HuH-7.5 (cell line): ENCODE data around the gene SCTR.

Experiments used
- DNase-seq: peaks from one replicate; pipeline ENCODE4 v3.0.0; 2011; ENCODE audit warnings: low spot score

Gene SCTR

DNA sequence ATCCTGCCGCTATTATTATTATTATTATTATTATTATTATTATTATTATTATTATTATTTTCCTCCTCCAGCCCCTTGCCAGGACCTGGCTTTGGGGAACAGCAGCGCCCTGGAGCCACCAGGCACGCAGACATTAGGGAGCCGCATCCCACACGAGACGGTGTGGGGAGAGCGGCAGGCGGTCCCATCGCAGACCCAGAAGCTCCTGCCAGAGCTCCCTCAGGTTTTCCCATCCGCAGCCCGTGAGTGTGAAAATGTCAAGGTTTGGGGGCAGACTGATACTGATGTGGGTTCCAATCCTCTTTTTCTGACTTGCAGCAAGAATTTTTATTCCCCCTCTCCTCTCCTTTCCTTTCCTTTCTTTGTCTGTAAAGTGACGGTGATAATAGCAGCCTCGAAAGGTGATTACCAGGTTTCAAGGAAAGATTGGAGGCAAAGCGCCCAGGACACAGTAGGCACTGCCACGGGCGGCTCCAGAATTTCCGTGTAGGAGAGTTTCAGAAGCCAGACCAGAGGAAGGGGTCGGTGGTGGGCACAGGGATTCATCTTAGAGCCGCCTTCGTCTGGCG lies 816 bp downstream of the SCTR start:
- DNase-seq: no peak

DNA sequence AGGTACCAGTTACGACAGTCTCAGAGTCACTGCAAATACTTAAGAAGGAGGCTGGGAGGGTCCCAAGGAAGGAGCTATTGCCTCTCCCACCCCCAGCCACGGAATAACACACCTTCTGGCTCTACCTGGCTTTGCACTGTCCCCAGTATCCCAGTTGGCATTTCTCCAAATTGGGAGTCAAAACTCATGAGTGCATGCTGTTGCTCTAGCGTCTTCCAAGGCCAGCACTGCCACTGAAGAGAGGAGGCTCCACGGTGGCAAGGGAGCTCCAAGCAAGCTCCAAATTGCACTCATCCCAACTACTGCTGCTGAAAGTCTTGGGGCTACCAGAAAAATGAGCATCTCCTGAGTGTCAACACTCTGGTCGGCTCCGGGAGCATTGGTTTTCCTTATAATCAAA lies 1.6 kb downstream of the SCTR start:
- no peak for DNase-seq

DNA sequence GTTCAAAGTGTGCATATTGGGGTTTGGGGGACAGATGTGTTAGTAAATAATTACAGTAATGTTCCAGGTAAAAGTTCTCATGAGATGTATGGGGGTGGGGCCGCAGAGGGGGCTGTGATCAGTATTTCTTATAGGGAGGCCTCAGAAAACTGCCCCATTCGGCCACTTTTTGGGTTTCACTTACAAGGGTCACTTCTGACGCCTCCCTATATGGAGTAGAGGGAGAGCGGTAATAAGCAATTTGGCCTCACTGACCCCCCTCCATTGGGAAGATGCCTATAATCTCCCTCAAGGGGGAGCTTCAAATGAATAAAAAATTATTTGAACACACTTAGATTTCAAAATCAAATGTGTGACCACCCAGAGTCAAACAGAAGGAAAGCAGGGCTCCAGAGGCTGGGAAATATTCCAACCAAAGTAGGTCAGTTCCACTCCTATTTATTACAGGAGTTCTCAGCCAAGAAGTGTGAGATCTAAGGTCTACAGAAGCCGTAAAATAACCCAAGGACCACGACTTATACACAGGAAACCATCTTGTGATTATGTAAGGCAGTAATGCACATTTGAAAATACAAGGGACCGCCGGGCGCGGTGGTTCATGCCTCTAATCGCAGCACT lies 2.7 kb downstream of the SCTR start:
- no peak for DNase-seq

DNA sequence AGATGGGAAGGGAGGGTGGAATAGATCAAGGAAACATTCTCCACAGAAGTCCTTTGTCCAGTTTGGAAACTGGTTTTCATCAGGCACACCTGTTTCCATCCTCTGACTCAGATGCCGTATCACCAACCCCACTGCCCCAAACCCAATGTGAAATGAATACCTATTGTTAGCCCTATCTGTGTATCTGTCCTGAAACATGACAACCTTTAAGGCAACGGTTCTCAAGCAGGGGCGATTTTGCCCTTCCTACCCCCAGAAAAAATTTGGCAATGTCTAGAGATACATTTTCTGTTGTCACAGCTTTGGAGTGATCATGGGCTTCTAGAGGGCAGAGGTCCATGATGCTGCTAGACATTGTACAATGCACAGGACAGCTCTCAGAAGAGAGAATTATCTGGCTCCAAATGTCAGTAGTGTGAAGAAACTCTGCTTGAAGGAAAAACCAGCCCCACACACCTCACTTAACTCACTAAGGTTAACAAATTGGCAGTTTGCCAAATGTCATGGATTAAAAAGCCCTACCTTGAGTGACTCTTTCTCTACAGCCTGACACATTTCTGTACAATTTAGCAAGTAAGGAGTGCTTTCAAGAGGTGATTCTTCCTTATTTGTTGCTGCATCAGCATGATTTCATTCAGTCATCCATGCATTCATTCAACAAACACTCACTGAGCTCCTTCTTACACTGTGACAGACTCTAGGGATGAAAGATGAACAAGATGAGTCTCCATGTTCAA lies 3.4 kb downstream of the SCTR start:
- no peak for DNase-seq

DNA sequence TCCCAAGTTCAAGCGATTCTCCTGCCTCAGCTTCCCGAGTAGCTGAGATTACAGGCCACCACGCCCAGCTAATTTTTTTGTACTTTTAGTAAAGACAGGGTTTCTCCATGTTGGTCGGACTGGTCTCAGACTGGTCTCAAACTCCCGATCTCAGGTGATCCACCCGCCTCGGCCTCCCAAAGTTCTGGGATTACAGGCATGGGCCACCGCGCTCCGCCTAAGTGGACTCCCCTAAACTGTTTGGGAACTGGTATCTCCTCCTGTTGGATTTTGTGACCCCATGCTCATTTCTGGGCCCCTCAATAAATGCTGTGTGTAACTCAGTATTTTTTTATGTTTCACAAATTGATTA lies 5.2 kb downstream of the SCTR start:
- DNase-seq: no peak

DNA sequence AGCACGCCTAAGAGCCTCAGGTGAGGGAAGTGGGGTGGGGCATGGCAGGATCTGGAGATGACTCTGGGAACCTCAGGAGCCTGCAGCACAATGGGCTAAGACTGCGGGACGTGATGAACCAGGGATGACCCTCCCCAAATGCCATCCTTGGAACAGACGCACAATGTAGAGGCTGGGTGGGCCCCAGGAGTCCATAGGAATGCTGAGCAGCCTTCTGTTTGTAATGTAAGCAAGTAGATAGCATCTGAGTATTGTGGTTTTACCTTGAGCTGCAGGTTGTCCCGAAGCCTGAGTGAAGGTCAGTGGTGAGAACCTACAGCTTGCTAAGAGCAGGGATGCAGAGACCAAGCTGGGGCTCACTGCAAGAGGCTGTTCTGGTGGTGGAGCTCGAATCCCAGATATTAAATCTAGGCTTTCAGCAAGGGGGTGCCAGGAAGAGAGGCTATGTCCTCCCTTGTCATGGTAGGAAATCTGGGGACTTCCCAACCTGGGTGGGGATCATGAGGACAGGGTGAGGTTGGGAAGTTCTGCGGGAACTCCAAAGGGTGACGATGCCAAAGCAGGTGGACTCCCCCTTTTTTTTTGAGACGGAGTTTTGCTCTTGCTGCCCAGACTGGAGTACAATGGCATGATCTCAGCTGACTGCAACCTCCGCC lies 5.8 kb downstream of the SCTR start:
- DNase-seq: no peak

DNA sequence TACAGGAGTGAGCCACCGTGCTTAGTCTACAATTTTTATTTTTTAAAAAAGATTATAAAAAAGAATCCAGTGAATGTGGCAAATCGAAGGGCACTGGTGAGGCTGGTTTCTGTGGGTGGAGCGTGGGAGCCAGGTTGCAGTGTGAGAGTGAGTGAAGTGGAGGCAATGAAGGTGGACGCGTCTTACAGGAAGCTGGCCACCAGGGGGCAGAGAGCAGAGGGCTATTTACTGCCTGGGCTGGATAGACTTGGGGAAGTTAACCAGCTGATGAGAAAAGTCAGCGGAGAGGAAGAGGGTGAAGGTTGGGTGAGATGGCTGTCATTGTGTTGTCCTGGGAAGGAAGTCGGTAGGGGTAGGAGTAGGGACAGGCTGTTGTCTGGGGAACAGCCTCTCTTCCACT lies 6.8 kb downstream of the SCTR start:
- DNase-seq: peak; percentile 67

DNA sequence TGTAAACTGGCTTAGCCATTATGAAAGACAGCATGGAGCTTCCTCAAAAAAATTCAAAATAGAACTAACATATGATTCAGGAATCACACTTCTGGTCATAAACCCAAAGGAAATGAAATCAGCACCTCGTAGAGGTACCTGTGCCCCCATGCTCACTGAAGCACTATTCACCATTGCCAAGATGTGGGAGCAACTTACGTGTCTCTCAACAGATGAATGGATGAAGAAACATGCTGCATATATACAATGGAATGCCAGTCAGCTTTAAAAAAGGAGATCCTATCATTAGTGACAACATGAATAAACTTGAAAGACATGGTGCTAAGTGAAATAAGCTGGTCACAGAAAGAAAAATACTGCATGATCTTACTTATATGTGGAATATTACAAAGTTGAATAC lies 8.2 kb downstream of the SCTR start:
- no peak for DNase-seq

DNA sequence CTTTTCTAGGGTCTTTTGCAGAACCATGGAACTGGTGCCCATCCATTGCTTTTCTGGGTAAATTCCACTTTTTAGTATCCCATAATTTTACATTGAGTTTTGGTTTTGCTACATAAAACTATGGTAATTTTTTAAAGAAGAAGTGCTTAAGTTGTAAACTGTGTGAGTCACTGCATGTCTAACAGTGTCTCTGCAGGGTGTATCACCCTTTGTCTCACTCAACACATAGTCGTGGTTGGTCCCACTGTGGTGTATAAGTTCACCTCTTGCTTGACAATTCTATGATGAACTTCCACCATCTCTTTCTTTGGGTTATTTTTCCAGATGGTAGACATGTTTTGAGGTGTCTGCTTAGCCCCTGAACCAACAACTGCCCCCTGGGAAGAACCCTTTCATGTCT lies 10.5 kb downstream of the SCTR start:
- DNase-seq: no peak

DNA sequence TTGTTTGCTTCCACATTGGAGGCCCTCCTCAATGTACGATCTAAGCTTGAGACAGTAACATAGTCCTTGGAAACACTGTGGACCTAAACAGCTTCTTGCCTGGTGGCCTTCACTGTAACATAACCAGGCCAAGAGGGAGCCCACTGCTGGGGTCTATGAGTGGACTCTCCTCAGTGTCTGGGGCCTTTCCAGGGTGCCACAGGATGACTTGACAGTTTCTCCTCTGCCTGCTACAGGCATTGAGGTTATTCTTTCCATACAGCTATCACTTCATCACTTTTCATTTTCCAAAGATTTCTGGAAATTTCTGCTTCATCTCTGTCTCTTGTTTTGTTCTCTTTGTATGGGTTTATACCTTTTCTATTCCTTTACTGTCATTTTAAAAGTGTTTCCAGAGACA lies 11.3 kb downstream of the SCTR start:
- DNase-seq: no peak

DNA sequence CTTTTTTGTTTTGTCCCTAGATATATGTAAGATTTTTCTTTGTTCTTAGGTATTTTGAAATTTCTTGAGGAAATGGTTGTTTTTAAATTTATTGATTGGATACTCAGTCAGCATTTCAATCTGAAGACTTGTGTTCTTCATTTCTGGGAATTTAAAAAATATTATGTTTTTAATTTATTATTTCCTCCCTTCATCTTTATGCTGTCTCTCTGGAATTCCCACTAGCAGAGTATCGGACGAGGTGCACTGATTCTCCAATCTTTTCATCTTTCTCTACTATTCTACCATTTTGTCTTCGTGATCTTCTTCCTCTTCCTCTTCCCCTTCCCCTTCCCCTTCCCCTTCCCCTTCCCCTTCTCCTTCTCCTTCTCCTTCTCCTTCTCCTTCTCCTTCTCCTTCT lies 12.3 kb downstream of the SCTR start:
- no peak for DNase-seq

DNA sequence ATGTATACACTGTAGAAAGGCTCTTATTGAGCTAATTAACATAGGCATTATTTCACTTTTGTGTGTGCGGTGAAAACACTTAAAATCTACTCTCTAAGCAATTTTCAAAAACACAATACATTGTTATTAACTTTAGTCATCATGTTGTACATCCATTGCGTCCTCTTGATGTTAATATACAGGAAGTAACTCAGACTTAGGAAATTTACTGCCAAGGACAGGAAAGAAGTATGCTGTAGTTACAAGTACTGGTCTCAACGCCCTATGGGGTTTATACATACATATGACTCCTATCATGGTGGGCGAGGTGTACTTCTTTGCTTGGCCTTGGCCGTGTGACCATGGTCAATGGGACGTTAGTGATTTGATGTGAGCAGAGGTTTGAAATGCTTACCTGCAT lies 15.5 kb downstream of the SCTR start:
- DNase-seq: no peak

DNA sequence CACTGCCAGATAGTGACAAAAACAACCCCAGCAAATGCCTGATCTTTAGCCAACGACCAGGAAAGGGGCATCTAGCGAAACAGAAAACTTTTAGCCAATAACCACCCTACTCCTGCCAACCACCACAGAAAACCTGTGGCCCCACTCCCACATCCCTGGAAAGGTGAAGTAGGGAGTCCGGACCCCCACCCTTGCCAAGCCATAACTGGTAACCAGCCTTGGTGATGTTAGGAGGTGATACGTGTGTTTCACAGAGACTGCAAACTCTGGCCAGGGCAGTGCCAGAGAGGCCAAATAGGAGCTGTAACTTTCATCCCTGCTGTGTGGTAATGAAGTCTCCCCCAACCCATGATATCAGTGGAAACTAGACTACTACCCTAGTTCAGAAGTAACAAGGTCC lies 27.6 kb downstream of the SCTR start:
- no peak for DNase-seq

DNA sequence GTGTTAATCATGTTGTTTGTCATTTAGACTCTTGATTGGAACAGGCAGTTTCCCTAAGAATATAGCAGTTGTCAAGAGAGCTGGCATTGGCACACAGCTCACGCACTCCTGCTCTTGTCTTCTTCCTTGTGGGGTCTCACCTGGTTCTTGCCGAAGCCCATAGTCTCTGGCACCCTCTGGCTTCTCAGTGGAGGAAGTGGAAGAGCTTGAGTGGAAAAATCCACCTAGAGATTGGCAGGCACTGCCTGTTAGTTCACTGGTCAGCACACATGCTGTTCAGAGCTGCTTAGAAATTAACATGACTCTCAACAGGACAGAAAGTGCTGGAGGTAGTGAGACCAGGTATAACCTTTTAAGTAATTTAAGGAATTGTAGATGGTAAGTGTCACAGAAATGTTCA lies 28.3 kb downstream of the SCTR start:
- DNase-seq: no peak

DNA sequence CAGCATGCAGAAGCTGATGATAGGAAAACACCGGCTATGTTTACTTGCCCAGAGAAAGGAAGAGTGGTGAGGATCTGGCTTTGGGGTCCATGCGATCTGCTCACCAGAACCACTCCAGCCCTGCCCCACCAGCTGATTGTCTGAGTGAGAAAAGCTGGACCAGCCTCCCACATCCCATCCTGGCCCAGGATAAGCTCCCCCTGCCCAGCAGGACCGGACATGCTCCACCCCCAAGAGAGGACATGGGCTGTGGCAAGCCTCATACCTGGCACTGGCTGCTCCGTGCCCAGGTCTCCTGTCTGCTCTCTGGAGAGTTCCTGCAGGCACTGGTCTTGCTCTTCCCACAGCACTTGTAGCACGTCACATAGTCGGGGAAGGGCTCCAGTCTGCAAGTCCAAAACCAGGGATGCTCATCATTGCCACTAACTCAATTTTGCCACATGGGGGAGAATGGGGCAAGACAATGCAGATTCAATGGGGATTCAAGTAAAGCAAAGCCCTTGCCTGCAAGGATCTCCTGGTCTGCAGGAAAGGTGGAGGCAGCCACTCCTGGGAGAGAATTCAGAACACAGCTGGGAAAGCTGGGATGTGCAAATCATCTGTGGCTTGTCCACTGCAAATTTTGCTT lies 30.0 kb downstream of the SCTR start:
- DNase-seq: no peak

DNA sequence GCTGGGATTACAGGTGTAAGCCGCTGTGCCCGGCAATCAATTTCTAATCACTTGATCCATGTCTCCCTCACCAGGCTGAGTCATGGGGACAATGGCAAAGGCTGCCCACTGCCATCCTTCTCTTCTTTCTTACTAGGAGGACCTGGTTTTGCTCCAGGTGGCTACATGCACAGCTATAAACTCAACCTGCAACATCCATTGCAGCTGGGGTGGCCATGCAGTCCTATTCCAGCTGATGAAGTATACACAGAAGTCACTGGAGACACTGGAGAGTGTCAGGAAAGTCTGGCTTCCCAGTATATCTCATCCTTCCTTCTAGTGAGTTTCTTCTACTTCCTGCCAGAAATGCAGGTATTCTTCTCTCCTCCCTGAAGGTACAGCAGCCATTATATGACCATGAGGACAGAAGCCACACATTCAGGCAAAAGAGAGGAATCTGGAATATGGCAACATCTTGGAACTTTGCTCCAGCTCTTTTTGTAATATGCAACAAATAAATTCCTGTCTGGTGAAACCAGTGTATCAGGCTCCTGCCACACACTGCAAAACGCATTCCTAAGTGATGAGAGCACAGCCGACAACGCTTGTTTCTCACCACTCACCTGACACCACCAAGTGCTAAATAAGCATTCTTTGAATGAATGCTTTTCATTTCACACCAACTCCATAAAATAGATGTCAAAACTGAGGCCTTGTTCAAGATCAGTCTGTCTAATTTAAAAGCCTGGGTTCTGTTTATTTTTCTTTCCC lies 32.3 kb downstream of the SCTR start:
- peak; percentile 46 for DNase-seq

DNA sequence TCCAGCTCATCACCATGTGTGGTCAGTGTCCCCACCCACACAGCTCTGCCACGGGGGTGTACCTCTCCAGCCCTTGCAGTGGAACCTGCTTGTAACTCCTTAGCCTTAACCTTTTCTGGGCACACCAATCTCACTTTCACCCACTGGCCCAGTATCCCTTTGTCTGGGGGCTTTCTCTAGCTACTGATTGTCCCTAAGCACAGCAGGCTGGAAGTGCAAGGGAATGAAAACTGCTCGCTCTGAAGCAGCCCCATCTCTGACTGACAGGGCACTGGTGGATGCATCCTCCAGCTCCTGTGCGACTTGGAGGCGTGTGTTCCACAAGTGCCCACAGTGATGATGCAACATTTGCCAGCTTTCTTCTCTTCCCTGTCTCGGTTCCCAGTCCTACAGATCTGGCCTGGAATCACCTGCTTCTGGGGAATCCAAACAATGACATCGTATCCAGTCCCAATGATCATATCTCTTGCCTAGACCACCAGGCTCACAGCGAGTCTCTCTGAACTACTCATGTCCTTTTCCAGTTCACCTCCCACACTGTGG lies 33.6 kb downstream of the SCTR start:
- DNase-seq: no peak

DNA sequence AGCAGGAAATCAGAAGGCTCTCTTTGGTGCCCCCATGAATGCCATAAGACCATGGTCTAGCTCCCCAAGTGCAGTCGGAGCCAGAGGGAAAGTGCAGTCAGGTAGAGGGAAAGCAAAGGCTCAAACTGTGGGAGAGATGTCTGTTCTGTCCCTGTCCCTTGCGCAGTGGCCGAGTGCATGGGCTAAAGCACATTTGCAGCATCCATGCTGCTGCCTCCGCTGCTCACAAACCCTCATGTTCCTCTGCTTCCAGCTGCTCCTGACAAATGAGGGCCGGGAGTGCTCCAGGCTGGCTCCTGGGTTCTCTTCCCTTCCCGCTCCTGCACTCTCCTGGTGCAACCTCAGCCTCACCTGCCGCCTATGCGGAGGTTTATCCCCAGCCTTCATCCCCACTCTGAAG lies 34.2 kb downstream of the SCTR start:
- no peak for DNase-seq

DNA sequence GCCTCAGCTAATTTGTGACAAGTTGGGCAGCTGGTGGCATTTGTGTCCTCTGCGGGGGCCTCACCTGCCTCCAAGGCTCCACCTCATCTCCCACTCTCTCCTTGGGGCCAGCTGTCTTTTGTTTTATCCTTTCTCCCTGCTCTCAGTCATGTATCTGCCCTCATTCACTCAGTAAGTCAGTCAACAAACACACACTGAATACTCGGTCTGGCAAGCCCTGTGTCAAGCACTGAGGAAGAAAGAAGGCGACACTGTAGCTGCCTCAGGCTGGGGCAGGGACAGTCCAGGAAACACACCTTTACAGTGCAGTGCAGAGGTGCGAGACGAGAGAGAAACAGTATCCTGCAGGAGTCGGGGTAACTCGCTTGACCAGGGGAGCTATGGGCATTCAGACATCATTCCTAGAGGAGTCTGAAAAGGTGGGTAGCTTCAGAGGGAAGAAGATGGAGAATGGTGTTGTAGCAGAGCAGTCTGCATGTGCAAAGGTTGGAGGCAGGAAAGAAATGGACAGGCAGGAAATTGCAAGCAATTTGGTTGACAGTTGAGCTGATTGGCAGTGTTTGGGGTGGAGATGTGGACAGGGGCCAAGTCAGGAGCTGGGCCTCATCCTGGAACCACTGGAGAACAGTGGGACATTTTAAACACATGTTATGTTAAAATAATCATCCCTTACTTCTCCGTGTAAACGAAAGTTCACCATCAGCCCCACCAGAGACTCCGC lies 34.9 kb downstream of the SCTR start:
- no peak for DNase-seq

DNA sequence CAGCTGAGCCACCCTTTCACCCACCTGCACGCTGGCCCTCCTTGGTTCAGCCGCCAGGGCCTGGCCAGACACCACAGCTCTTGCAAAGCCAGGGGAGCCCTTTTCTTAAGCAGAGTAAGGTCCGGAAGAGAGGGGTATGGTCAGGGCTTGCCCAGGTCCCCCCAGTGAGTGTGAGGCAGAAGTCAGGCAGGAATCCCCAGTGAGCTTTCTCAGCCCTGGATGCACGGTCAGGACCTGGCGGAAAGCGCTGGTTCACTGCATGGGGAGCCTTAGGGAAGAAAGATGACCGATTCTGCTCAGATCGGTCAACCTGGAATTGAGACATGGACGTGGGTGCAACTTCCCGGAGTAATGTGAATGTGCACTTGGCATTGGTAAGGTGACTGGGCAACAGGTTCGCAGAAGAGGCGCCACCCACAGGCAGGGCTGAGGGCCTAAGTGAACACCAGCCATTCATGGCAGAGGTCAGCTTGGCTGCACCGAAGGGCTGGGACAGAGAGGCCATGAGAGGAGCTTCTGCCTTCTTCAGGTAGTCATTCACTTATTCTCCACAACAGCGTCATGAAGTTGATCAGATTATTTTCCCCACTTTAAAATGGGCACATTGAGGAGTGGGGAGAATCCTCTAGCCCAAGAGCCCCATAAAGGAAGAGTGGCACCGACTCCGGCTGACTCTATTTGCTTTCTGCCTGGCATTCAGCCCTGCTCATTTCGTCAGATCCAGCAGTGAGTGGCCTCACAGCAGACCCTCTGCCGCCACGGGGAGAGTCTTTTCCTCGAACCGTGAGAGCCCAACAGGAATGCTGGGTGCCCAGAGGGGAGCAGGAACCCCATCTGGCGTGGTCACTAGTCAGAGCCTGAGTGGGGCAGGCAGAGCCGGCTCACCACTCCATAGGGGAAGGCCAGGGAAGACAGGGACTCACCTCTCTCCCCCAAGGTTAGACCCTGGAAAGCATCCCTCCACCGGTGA lies 35.8 kb downstream of the SCTR start:
- no peak for DNase-seq
